HCT116 (cell line): ENCODE data around the gene SDE2. TPM values are rescaled to one million over a fixed set of nuclear protein-coding genes. Genes with fewer than 3 reads are reported as not detected.

ENCODE experiments used
- ATAC-seq: fragments of 200-7000 bp; cut with Tn5 transposase; 2 replicates; pipeline ENCODE4 v1.9.1; 2020; ENCODE audit warnings: mild to moderate bottlenecking, moderate library complexity
- BruUV-seq: library from RNA; stranded (reverse); fragments of 400-500 nt; replicated peaks from 2 replicates; lab custom pipeline; 2021; lab: Mats Ljungman, UMichigan
- CTCF ChIA-PET: fragments of 300-600 bp; sonication (Branson Sonifier 250); formaldehyde crosslinking; loops from one replicate; lab custom pipeline; 2021; ENCODE audit warnings: antibody characterized with exemption; lab: Charles Lee
- POLR2A ChIA-PET: fragments of 300-600, 350-600 bp; sonication (Branson Sonifier 250); formaldehyde crosslinking; loops from one replicate; lab custom pipeline; 2021; ENCODE audit warnings: antibody characterized with exemption; lab: Charles Lee
- RAD21 ChIA-PET, 2 experiments: fragments of 300-600 bp; sonication (Branson Sonifier 250); formaldehyde crosslinking; loops; one replicate each; lab custom pipeline; 2023; ENCODE audit warnings: low total read pairs in 2 of 2; ENCODE audit not compliant: uncharacterized antibody in 2 of 2, unreplicated experiment in 2 of 2, low non-redundant PET in 1 of 2; lab: Charles Lee
- DNase-seq: peaks from one replicate; pipeline ENCODE4 v3.0.0-alpha.2; 2010; ENCODE audit warnings: low read depth, low spot score
- H2AFZ ChIP-seq: fragments of 200-600 bp; shearing (Covaris generic), sonication (generic); 2 replicates; pipeline ENCODE4 v1.6.1; 2017; ENCODE audit warnings: low read depth, mixed run types, mixed read lengths, antibody characterized with exemption, low read length; ENCODE audit not compliant: poor library complexity, severe bottlenecking
- H3K27ac ChIP-seq: 2 replicates; pipeline ENCODE4 v1.5.1; 2012; ENCODE audit warnings: low read depth, low read length
- H3K27me3 ChIP-seq: fragments of 200-600 bp; sonication (generic); 2 replicates; pipeline ENCODE4 v1.6.1; 2016; ENCODE audit warnings: mixed run types, low read length, mixed read lengths; ENCODE audit not compliant: insufficient read depth
- H3K36me3 ChIP-seq, 2 experiments: fragments of 200-500 bp in 1 of 2; fragments of 200-600 bp in 1 of 2; sonication (Bioruptor generic) in 1 of 2; sonication (generic) in 1 of 2; 2 replicates each; pipeline versions ENCODE4 v1.5.1 to v1.6.1; 2014 to 2016; ENCODE audit warnings: low read length in 2 of 2, inconsistent platforms in 1 of 2, mixed read lengths in 1 of 2, mixed run types in 1 of 2; ENCODE audit not compliant: insufficient read depth in 2 of 2, control insufficient read depth in 1 of 2
- H3K4me1 ChIP-seq, 2 experiments: fragments of 200-600 bp in 1 of 2; sonication (generic) in 1 of 2; 2 replicates each; pipeline versions ENCODE4 v1.5.1 to v1.6.1; 2012 to 2017; ENCODE audit warnings: low read length in 2 of 2, inconsistent platforms in 1 of 2, mild to moderate bottlenecking in 1 of 2, mixed read lengths in 1 of 2, mixed run types in 1 of 2, moderate library complexity in 1 of 2; ENCODE audit not compliant: insufficient read depth in 2 of 2, control insufficient read depth in 1 of 2
- H3K4me2 ChIP-seq: fragments of 200-600 bp; sonication (generic); 2 replicates; pipeline ENCODE4 v1.6.1; 2017; ENCODE audit warnings: mixed run types, low read length, mixed read lengths
- H3K4me3 ChIP-seq, 2 experiments: fragments of 200-600 bp in 1 of 2; sonication (generic) in 1 of 2; replicated peaks in 1 of 2; 2 replicates each; pipeline ENCODE4 v1.5.1; 2011 to 2016; ENCODE audit warnings: low read length in 2 of 2, control low read depth in 1 of 2, low read depth in 1 of 2, mild to moderate bottlenecking in 1 of 2, mixed read lengths in 1 of 2, mixed run types in 1 of 2
- H3K79me2 ChIP-seq: fragments of 200-600 bp; sonication (generic); 2 replicates; pipeline ENCODE4 v1.6.1; 2017; ENCODE audit warnings: mild to moderate bottlenecking, mixed run types, low read length, moderate library complexity, mixed read lengths; ENCODE audit not compliant: insufficient read depth
- H3K9ac ChIP-seq: fragments of 200-600 bp; sonication (generic); 2 replicates; pipeline ENCODE4 v1.6.1; 2016; ENCODE audit warnings: low read length, mixed read lengths
- H3K9me2 ChIP-seq: fragments of 200-600 bp; sonication (generic), shearing (Covaris generic); 2 replicates; pipeline ENCODE4 v1.6.1; 2017; ENCODE audit warnings: mixed run types, mild to moderate bottlenecking, moderate library complexity; ENCODE audit not compliant: insufficient read depth
- H3K9me3 ChIP-seq, 2 experiments: fragments of 200-500 bp in 1 of 2; fragments of 200-600 bp in 1 of 2; sonication (Bioruptor generic) in 1 of 2; sonication (generic) in 1 of 2; 2 replicates each; pipeline ENCODE4 v1.6.1; 2014 to 2017; ENCODE audit warnings: low read length in 2 of 2, mixed read lengths in 2 of 2, inconsistent platforms in 1 of 2, low read depth in 1 of 2, mild to moderate bottlenecking in 1 of 2, mixed run types in 1 of 2, moderate library complexity in 1 of 2; ENCODE audit not compliant: control insufficient read depth in 1 of 2, insufficient read depth in 1 of 2
- H4K20me1 ChIP-seq: fragments of 200-600 bp; sonication (generic), shearing (Covaris generic); 2 replicates; pipeline ENCODE4 v1.6.1; 2017; ENCODE audit warnings: mixed run types, mild to moderate bottlenecking, moderate library complexity; ENCODE audit not compliant: insufficient read depth
- CBX3 ChIP-seq: IDR thresholded peaks from 2 replicates; pipeline ENCODE4 v1.6.1; 2012; ENCODE audit warnings: low read depth
- EGR1 ChIP-seq: IDR thresholded peaks from 2 replicates; pipeline ENCODE4 v1.6.1; 2012; ENCODE audit warnings: low read depth
- EZH2 ChIP-seq: fragments of 200-600 bp; sonication (generic); IDR thresholded peaks from 2 replicates; pipeline ENCODE4 v1.6.1; 2017; ENCODE audit warnings: antibody characterized with exemption, mixed run types
- FOSL1 ChIP-seq: IDR thresholded peaks from 2 replicates; pipeline ENCODE4 v1.6.1; 2012; ENCODE audit warnings: low read depth
- POLR2AphosphoS5 ChIP-seq: IDR thresholded peaks from 2 replicates; pipeline ENCODE4 v1.6.1; 2011; ENCODE audit warnings: mild to moderate bottlenecking, low read depth, low read length, moderate library complexity
- SIN3A ChIP-seq: IDR thresholded peaks from 2 replicates; pipeline ENCODE4 v1.6.1; 2012; ENCODE audit warnings: low read depth
- SP1 ChIP-seq: IDR thresholded peaks from 2 replicates; pipeline ENCODE4 v1.6.1; 2012; ENCODE audit warnings: low read depth
- ZFX ChIP-seq: fragments of 450-650 bp; IDR thresholded peaks from 2 replicates; pipeline ENCODE4 v1.6.1; 2017
- ZNF274 ChIP-seq: fragments of 200-500 bp; sonication (Bioruptor generic); IDR thresholded peaks from 2 replicates; pipeline ENCODE4 v1.6.1; 2014; ENCODE audit warnings: mild to moderate bottlenecking, low read depth, low read length, inconsistent platforms
- intact Hi-C: fragments of 100-400 bp; cut with micrococcal nuclease; formaldehyde crosslinking; loops from 2 replicates; pipeline ENCODE4 v1.10.0; 2022
- total RNA-seq: library from RNA; stranded (reverse); gene quantifications from one replicate; pipeline ENCODE4 v1.2.1, GENCODE V29; 2021; ENCODE audit not compliant: unreplicated experiment
- TF ChIP-seq, protein P1 (sequence below), 3 experiments: fragments of 200-600 bp in 1 of 3; sonication (generic) in 1 of 3; IDR thresholded peaks in 2 of 3; conservative IDR thresholded peaks in 1 of 3; 2 replicates each; pipeline ENCODE4 v1.5.1; 2012 to 2017; ENCODE audit warnings: low read depth in 2 of 3, low read length in 2 of 3, antibody characterized with exemption in 1 of 3, borderline replicate concordance in 1 of 3, control low read depth in 1 of 3, mild to moderate bottlenecking in 1 of 3, mixed read lengths in 1 of 3, mixed run types in 1 of 3, moderate library complexity in 1 of 3; ENCODE audit not compliant: insufficient read depth in 1 of 3
- TF ChIP-seq, protein P2 (sequence below): IDR thresholded peaks from 2 replicates; pipeline ENCODE4 v1.6.1; 2012
- TF ChIP-seq, protein P3 (sequence below): IDR thresholded peaks from 2 replicates; pipeline ENCODE4 v1.6.1; 2012

SDE2 gene
- total RNA-seq, 1 experiment from 2014 or later, result 22.5 TPM

DNA sequence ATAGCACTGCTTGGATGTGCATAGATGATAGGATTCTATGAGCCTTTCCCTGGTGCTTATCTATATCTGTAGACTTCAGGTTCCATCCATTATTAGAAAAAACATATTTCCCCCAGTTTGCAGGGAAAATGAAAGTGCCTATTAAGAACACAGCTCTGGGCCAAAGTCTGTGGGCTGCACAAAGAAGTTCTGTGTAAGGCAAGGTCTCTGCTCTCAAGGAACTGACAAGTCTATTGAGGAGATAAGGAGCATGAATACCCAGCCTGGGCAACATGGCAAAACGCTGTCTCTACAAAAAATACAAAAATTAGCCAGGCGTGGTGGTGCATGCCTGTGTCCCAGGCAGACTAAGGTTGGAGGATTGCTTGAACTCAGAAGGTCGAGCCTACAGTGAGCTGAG lies 22.3 kb upstream of the SDE2 start (continued):
- TF ChIP-seq CBX3 (no peak), POLR2AphosphoS5 (no peak), EGR1 (no peak), SIN3A (no peak)
- TF ChIP-seq, protein P1, sequence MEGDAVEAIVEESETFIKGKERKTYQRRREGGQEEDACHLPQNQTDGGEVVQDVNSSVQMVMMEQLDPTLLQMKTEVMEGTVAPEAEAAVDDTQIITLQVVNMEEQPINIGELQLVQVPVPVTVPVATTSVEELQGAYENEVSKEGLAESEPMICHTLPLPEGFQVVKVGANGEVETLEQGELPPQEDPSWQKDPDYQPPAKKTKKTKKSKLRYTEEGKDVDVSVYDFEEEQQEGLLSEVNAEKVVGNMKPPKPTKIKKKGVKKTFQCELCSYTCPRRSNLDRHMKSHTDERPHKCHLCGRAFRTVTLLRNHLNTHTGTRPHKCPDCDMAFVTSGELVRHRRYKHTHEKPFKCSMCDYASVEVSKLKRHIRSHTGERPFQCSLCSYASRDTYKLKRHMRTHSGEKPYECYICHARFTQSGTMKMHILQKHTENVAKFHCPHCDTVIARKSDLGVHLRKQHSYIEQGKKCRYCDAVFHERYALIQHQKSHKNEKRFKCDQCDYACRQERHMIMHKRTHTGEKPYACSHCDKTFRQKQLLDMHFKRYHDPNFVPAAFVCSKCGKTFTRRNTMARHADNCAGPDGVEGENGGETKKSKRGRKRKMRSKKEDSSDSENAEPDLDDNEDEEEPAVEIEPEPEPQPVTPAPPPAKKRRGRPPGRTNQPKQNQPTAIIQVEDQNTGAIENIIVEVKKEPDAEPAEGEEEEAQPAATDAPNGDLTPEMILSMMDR (IDR thresholded peaks at IDR 0.05 in 2 of 3, conservative IDR thresholded peaks at IDR 0.05 in 1 of 3; ENCODE audit: borderline replicate concordance in 1 of 3, insufficient read depth in 1 of 3, low read depth in 2 of 3, low read length in 2 of 3), result no peak
- TF ChIP-seq, all 23 proteins: peak for 0

DNA sequence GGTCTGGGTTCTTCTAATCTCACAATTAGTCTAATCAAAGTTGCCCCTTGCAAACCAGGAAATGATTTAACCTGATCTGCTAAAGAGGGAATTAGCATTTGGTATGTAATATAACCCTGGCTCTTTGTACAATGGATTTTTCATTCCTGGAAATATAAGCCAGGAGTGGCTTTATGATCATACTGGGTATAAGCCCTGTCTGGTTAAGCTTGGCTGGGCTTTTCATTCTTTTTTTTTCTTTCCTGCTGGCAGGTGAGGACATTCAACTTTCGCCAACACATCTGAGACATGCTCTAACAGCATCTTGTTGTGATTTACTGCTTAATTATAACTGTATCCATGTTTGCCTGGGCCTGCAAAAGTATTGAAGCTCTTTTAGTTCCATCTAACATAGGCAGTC lies 20.4 kb upstream of the SDE2 start:
- ChIA-PET RAD21 (no interaction called here), CTCF (no interaction called here), POLR2A (no interaction called here)
- Histone ChIP-seq H3K27me3 (no peaks in the 10 kb centered on the region), H3K9me3 (no peaks in the 10 kb centered on the region), H3K79me2 (no peaks in the 10 kb centered on the region), H2AFZ (no peak overlapping the region), H3K9ac (no peak overlapping the region), H3K4me3 (no peak overlapping the region), H3K9me2 (no peaks in the 10 kb centered on the region), H3K4me2 (no peak overlapping the region), H3K27ac (no peak overlapping the region), H3K36me3 (no peaks in the 10 kb centered on the region), H4K20me1 (no peaks in the 10 kb centered on the region), H3K4me1 (no peaks in the 10 kb centered on the region)
- DNase-seq, result no peak
- BruUV-seq, result no TSS peak
- no peak for ATAC-seq
- TF ChIP-seq, protein P1 (IDR thresholded peaks at IDR 0.05 in 2 of 3, conservative IDR thresholded peaks at IDR 0.05 in 1 of 3; ENCODE audit: borderline replicate concordance in 1 of 3, insufficient read depth in 1 of 3, low read depth in 2 of 3, low read length in 2 of 3), result no peak
- TF ChIP-seq, protein P2, sequence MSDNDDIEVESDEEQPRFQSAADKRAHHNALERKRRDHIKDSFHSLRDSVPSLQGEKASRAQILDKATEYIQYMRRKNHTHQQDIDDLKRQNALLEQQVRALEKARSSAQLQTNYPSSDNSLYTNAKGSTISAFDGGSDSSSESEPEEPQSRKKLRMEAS, result no peak
- TF ChIP-seq EGR1 (no peak), EZH2 (no peak), ZFX (no peak), SP1 (no peak), FOSL1 (no peak), ZNF274 (no peak)
- TF ChIP-seq, protein P3, sequence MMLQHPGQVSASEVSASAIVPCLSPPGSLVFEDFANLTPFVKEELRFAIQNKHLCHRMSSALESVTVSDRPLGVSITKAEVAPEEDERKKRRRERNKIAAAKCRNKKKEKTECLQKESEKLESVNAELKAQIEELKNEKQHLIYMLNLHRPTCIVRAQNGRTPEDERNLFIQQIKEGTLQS, result no peak
- intact Hi-C loops, result no loop called here
